ENCODE measurements around the gene SPAG9.

The SPAG9 gene

GRCh38 chr17:50922107-50922506, 198.6 kb downstream of the SPAG9 start:
- Mint-ChIP-seq H3K27me3 (ENCODE audit: low read depth) (peaks cover 22% of the 10 kb centered on the region), H3K27ac (peak overlapping the region in 1 of 3 experiments; percentile 57)

GRCh38 chr17:50920891-50921586, 199.6 kb downstream of the SPAG9 start:
- H3K4me1 Mint-ChIP-seq, result peaks cover 56% of the 10 kb centered on the region
- H3K36me3 Mint-ChIP-seq (ENCODE audit: low read depth), result no peaks in the 10 kb centered on the region
- peaks cover 22% of the 10 kb centered on the region for H3K27me3 Mint-ChIP-seq (ENCODE audit: low read depth)
- TF ChIP-seq, protein P1, sequence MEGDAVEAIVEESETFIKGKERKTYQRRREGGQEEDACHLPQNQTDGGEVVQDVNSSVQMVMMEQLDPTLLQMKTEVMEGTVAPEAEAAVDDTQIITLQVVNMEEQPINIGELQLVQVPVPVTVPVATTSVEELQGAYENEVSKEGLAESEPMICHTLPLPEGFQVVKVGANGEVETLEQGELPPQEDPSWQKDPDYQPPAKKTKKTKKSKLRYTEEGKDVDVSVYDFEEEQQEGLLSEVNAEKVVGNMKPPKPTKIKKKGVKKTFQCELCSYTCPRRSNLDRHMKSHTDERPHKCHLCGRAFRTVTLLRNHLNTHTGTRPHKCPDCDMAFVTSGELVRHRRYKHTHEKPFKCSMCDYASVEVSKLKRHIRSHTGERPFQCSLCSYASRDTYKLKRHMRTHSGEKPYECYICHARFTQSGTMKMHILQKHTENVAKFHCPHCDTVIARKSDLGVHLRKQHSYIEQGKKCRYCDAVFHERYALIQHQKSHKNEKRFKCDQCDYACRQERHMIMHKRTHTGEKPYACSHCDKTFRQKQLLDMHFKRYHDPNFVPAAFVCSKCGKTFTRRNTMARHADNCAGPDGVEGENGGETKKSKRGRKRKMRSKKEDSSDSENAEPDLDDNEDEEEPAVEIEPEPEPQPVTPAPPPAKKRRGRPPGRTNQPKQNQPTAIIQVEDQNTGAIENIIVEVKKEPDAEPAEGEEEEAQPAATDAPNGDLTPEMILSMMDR (IDR thresholded peaks at IDR 0.05; ENCODE audit: unreplicated experiment in 3 of 3), result no peak
- peak overlapping the region; percentile 55 to 91 (median 87) for H3K27ac Mint-ChIP-seq
- H3K4me3 Mint-ChIP-seq, result no peak overlapping the region
- no peaks in the 10 kb centered on the region for H3K9me3 Mint-ChIP-seq

More at GRCh38 chr17:50922107-50922506, 198.6 kb downstream of the SPAG9 start:
- H3K4me1 Mint-ChIP-seq, result peaks cover 49% of the 10 kb centered on the region
- TF ChIP-seq, protein P1 (IDR thresholded peaks at IDR 0.05; ENCODE audit: unreplicated experiment in 3 of 3), result no peak
- H3K36me3 Mint-ChIP-seq (ENCODE audit: low read depth), result no peaks in the 10 kb centered on the region
- no peak overlapping the region for H3K4me3 Mint-ChIP-seq
- no peaks in the 10 kb centered on the region for H3K9me3 Mint-ChIP-seq

GRCh38 chr17:50920041-50920410, 200.6 kb downstream of the SPAG9 start:
- peak overlapping the region in 1 of 3 experiments; percentile 16 for H3K4me3 Mint-ChIP-seq
- H3K36me3 Mint-ChIP-seq (ENCODE audit: low read depth), result no peaks in the 10 kb centered on the region
- H3K4me1 Mint-ChIP-seq, result peaks cover 52% of the 10 kb centered on the region
- TF ChIP-seq, protein P1 (IDR thresholded peaks at IDR 0.05; ENCODE audit: unreplicated experiment in 3 of 3), result no peak
- H3K9me3 Mint-ChIP-seq, result no peaks in the 10 kb centered on the region
- peaks cover 19% of the 10 kb centered on the region for H3K27me3 Mint-ChIP-seq (ENCODE audit: low read depth)
- peak overlapping the region; percentile 86 to 92 (median 91) for H3K27ac Mint-ChIP-seq

- Mint-ChIP-seq H3K4me3 (peak overlapping the region in 2 of 3 experiments; percentile 16 to 26), H3K36me3 (ENCODE audit: low read depth) (no peaks in the 10 kb centered on the region), H3K4me1 (peaks cover 47% of the 10 kb centered on the region), H3K27me3 (ENCODE audit: low read depth) (peaks cover 19% of the 10 kb centered on the region), H3K27ac (peak overlapping the region; percentile 86 to 92 (median 91)), H3K9me3 (no peaks in the 10 kb centered on the region)
- TF ChIP-seq, protein P1 (IDR thresholded peaks at IDR 0.05; ENCODE audit: unreplicated experiment in 3 of 3), result no peak
Observed at GRCh38 chr17:50919321-50920040, 201.2 kb downstream of the SPAG9 start.

GRCh38 chr17:50918933-50919296, 201.8 kb downstream of the SPAG9 start:
- no peaks in the 10 kb centered on the region for H3K36me3 Mint-ChIP-seq (ENCODE audit: low read depth)
- peaks cover 19% of the 10 kb centered on the region for H3K27me3 Mint-ChIP-seq (ENCODE audit: low read depth)
- H3K9me3 Mint-ChIP-seq, result no peaks in the 10 kb centered on the region
- H3K4me3 Mint-ChIP-seq, result no peak overlapping the region
- peak overlapping the region; percentile 86 to 92 (median 91) for H3K27ac Mint-ChIP-seq
- peaks cover 44% of the 10 kb centered on the region for H3K4me1 Mint-ChIP-seq
- TF ChIP-seq, protein P1 (IDR thresholded peaks at IDR 0.05; ENCODE audit: unreplicated experiment in 3 of 3), result no peak

Measured in nephron (organoid).